SK-N-SH (cell line): ENCODE data around the gene C19orf18. TPM values are rescaled to one million over a fixed set of nuclear protein-coding genes. Genes with fewer than 3 reads are reported as not detected.
A peak's percentile ranks its signal among the peaks of the same experiment; 100 is the strongest.

ENCODE experiments used
- CTCF ChIA-PET: fragments of 300-600, 350-600 bp; formaldehyde crosslinking; extraction: SDS; loops from one replicate; lab custom pipeline; 2021; lab: Yijun Ruan, JAX
- POLR2A ChIA-PET: fragments of 350-600 bp; sonication (Branson Sonifier 250); formaldehyde crosslinking; extraction: SDS; loops from one replicate; lab custom pipeline; 2020; ENCODE audit warnings: antibody characterized with exemption, inconsistent platforms; lab: Yijun Ruan, JAX
- DNase-seq: peaks from one replicate; pipeline ENCODE4 v3.0.0; 2012
- H2AFZ ChIP-seq: fragments of 200-600 bp; sonication (generic); 2 replicates; pipeline ENCODE4 v1.8.1; 2016; ENCODE audit warnings: antibody characterized with exemption, mild to moderate bottlenecking, low read depth
- H3F3A ChIP-seq: fragments of 200-600 bp; sonication (generic); replicated peaks from 2 replicates; pipeline ENCODE3; 2016; ENCODE audit warnings: antibody characterized with exemption, mild to moderate bottlenecking; ENCODE audit not compliant: insufficient read depth
- H3K27ac ChIP-seq, 2 experiments: fragments of 200-500 bp in 1 of 2; fragments of 200-600 bp in 1 of 2; sonication (Bioruptor generic) in 1 of 2; sonication (generic), shearing (Covaris generic) in 1 of 2; 2 replicates each; pipeline versions ENCODE4 v1.5.1 to v1.6.1; 2014 to 2016; ENCODE audit warnings: low read depth in 2 of 2, inconsistent platforms in 1 of 2, low read length in 1 of 2, mild to moderate bottlenecking in 1 of 2, mixed read lengths in 1 of 2
- H3K27me3 ChIP-seq: fragments of 200-600 bp; sonication (generic), shearing (Covaris generic); 2 replicates; pipeline ENCODE4 v1.6.1; 2016; ENCODE audit warnings: mixed run types; ENCODE audit not compliant: insufficient read depth
- H3K36me3 ChIP-seq, 2 experiments: fragments of 200-500 bp in 1 of 2; fragments of 200-600 bp in 1 of 2; sonication (Bioruptor generic) in 1 of 2; sonication (generic) in 1 of 2; replicated peaks in 1 of 2; 2 replicates each; pipeline versions ENCODE3 to v1.5.1; 2014 to 2016; ENCODE audit warnings: low read length in 1 of 2, mild to moderate bottlenecking in 1 of 2; ENCODE audit not compliant: insufficient read depth in 2 of 2, control insufficient read depth in 1 of 2
- H3K4me1 ChIP-seq, 2 experiments: fragments of 200-500 bp in 1 of 2; fragments of 200-600 bp in 1 of 2; sonication (Bioruptor generic) in 1 of 2; sonication (generic), shearing (Covaris generic) in 1 of 2; 2 replicates each; pipeline versions ENCODE4 v1.5.1 to v1.6.1; 2014 to 2016; ENCODE audit warnings: low read depth in 1 of 2, low read length in 1 of 2, mixed run types in 1 of 2; ENCODE audit not compliant: insufficient read depth in 2 of 2, control insufficient read depth in 1 of 2
- H3K4me2 ChIP-seq: fragments of 200-600 bp; sonication (generic), shearing (Covaris generic); 2 replicates; pipeline ENCODE4 v1.6.1; 2017; ENCODE audit warnings: mixed run types
- H3K4me3 ChIP-seq, 2 experiments: fragments of 200-500 bp in 1 of 2; fragments of 200-600 bp in 1 of 2; sonication (Bioruptor generic) in 1 of 2; sonication (generic), shearing (Covaris generic) in 1 of 2; 2 replicates each; pipeline versions ENCODE4 v1.5.1 to v1.8.1; 2014 to 2016; ENCODE audit warnings: low read depth in 2 of 2, inconsistent platforms in 1 of 2, low read length in 1 of 2, mild to moderate bottlenecking in 1 of 2, mixed read lengths in 1 of 2, moderate library complexity in 1 of 2
- H3K79me2 ChIP-seq: fragments of 200-600 bp; sonication (generic); 2 replicates; pipeline ENCODE4 v1.8.1; 2017; ENCODE audit warnings: mild to moderate bottlenecking; ENCODE audit not compliant: insufficient read depth
- H3K9ac ChIP-seq: fragments of 200-600 bp; sonication (generic); 2 replicates; pipeline ENCODE4 v1.6.1; 2017; ENCODE audit warnings: mixed run types
- H3K9me2 ChIP-seq: fragments of 200-600 bp; sonication (generic); 2 replicates; pipeline ENCODE4 v1.6.1; 2017; ENCODE audit warnings: mixed run types
- H3K9me3 ChIP-seq: fragments of 200-600 bp; sonication (generic); 2 replicates; pipeline ENCODE4 v1.6.1; 2017; ENCODE audit warnings: mixed run types, mild to moderate bottlenecking, moderate library complexity
- H4K20me1 ChIP-seq: fragments of 200-600 bp; sonication (generic); 2 replicates; pipeline ENCODE4 v1.6.1; 2017; ENCODE audit warnings: mild to moderate bottlenecking, mixed run types; ENCODE audit not compliant: insufficient read depth
- ELF1 ChIP-seq: IDR thresholded peaks from 2 replicates; pipeline ENCODE4 v1.4.0; 2012
- EP300 ChIP-seq, 2 experiments: IDR thresholded peaks; 2 replicates each; pipeline versions ENCODE4 v1.4.0 to v1.6.1; 2012; ENCODE audit warnings: borderline replicate concordance in 1 of 2, low read depth in 1 of 2, low read length in 1 of 2
- FOXM1 ChIP-seq: IDR thresholded peaks from 2 replicates; pipeline ENCODE4 v1.4.0; 2012; ENCODE audit warnings: low read depth, mild to moderate bottlenecking
- GABPA ChIP-seq: IDR thresholded peaks from 2 replicates; pipeline ENCODE4 v1.4.0; 2012; ENCODE audit warnings: low read depth, mild to moderate bottlenecking
- JUND ChIP-seq: IDR thresholded peaks from 2 replicates; pipeline ENCODE4 v1.4.0; 2012
- MXI1 ChIP-seq: IDR thresholded peaks from 2 replicates; pipeline ENCODE4 v1.6.1; 2012; ENCODE audit warnings: mild to moderate bottlenecking, low read depth, low read length, improper control_type of control experiment
- NRF1 ChIP-seq: IDR thresholded peaks from 2 replicates; pipeline ENCODE4 v1.6.1; 2012; ENCODE audit warnings: low read depth, mild to moderate bottlenecking, low read length
- POLR2AphosphoS5 ChIP-seq: IDR thresholded peaks from 2 replicates; pipeline ENCODE4 v1.6.1; 2012; ENCODE audit warnings: low read depth, low read length
- RAD21 ChIP-seq: IDR thresholded peaks from 2 replicates; pipeline ENCODE4 v1.6.1; 2012; ENCODE audit warnings: mild to moderate bottlenecking, low read length
- RFX5 ChIP-seq: IDR thresholded peaks from 2 replicates; pipeline ENCODE4 v1.6.1; 2012; ENCODE audit warnings: mild to moderate bottlenecking, improper control_type of control experiment, low read length
- SMC3 ChIP-seq: IDR thresholded peaks from 2 replicates; pipeline ENCODE4 v1.6.1; 2012; ENCODE audit warnings: low read depth, low read length, improper control_type of control experiment
- USF1 ChIP-seq: IDR thresholded peaks from 2 replicates; pipeline ENCODE4 v1.4.0; 2012; ENCODE audit warnings: low read depth, borderline replicate concordance
- USF2 ChIP-seq: fragments of 150-350 bp; IDR thresholded peaks from 2 replicates; pipeline ENCODE4 v1.6.1; 2017; ENCODE audit warnings: antibody characterized with exemption, low read length, low read depth, borderline replicate concordance
- YY1 ChIP-seq: IDR thresholded peaks from 2 replicates; pipeline ENCODE4 v1.4.0; 2012; ENCODE audit warnings: low read depth, mild to moderate bottlenecking
- WGBS: methylation state at CpG from one replicate; pipeline ENCODE4 v1.1.6; 2017; ENCODE audit warnings: low lambda C conversion rate; 5-methylcytosine and 5-hydroxymethylcytosine counted together
- polyA plus RNA-seq, 3 experiments: library from polyadenylated mRNA; depleted of rRNA; stranded (reverse); fragments of >200 nt; gene quantifications; 2 replicates each; pipeline ENCODE4 v1.2.3, GENCODE V29; 2012
- TF ChIP-seq, protein P1 (sequence below): fragments of 150-350 bp; IDR thresholded peaks from 2 replicates; pipeline ENCODE4 v1.6.1; 2016; ENCODE audit warnings: mild to moderate bottlenecking, low read depth, low read length
- TF ChIP-seq, protein P2 (sequence below): fragments of 200-600 bp; sonication (generic); IDR thresholded peaks from 2 replicates; pipeline ENCODE4 v1.6.1; 2017; ENCODE audit warnings: antibody characterized with exemption, mild to moderate bottlenecking, moderate library complexity
- TF ChIP-seq, protein P3 (sequence below): IDR thresholded peaks from 2 replicates; pipeline ENCODE4; 2012
- TF ChIP-seq, protein P4 (sequence below): IDR thresholded peaks from 2 replicates; pipeline ENCODE4 v1.6.1; 2012; ENCODE audit warnings: mild to moderate bottlenecking, low read depth, low read length, moderate library complexity

The C19orf18 gene
- polyA plus RNA-seq, 1 of the 3 experiments (the other 2 are of a cell fraction) = not detected

GRCh38 chr19:57978586-57979289 lies 4.4 kb upstream of the C19orf18 start:
- H3K9me3 ChIP-seq = peaks cover 64% of the 10 kb centered on the region
- no peak for DNase-seq
- no peak overlapping the region for H3K4me2 ChIP-seq
- no peaks in the 10 kb centered on the region for H3K27me3 ChIP-seq
- H3K27ac ChIP-seq = no peak overlapping the region
- H3K36me3 ChIP-seq = peaks cover 33 to 39% of the 10 kb centered on the region in 2 experiments
- TF ChIP-seq RFX5 (no peak), ELF1 (no peak)
- TF ChIP-seq, protein P1, sequence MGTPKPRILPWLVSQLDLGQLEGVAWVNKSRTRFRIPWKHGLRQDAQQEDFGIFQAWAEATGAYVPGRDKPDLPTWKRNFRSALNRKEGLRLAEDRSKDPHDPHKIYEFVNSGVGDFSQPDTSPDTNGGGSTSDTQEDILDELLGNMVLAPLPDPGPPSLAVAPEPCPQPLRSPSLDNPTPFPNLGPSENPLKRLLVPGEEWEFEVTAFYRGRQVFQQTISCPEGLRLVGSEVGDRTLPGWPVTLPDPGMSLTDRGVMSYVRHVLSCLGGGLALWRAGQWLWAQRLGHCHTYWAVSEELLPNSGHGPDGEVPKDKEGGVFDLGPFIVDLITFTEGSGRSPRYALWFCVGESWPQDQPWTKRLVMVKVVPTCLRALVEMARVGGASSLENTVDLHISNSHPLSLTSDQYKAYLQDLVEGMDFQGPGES = no peak
- H3K4me1 ChIP-seq = no peaks in the 10 kb centered on the region
- H2AFZ ChIP-seq = no peak overlapping the region
- 81% methylated on average over 3 of the region's 3 CpGs for WGBS
- peak overlapping the region in 1 of 2 experiments; percentile 12; a peak in 1 of 4 replicates for H3K4me3 ChIP-seq
- POLR2A ChIA-PET = no interaction called here
- H3F3A ChIP-seq = peaks cover 4% of the 10 kb centered on the region
- CTCF ChIA-PET = interaction anchor here (1.3 kb wide), 1 partner anchor 10 kb away, joined by 3 read pairs; no protein-coding TSS in a partner anchor
- H3K9me2 ChIP-seq = no peaks in the 10 kb centered on the region
- H3K79me2 ChIP-seq = no peaks in the 10 kb centered on the region
- no peaks in the 10 kb centered on the region for H4K20me1 ChIP-seq
- H3K9ac ChIP-seq = no peak overlapping the region

GRCh38 chr19:57964761-57965160 lies 9.6 kb downstream of the C19orf18 start:
- no peak for DNase-seq
- H2AFZ ChIP-seq = no peak overlapping the region
- ChIA-PET POLR2A (no interaction called here), CTCF (no interaction called here)
- H3K4me3 ChIP-seq = no peak overlapping the region
- H3K36me3 ChIP-seq = no peaks in the 10 kb centered on the region
- H3K4me2 ChIP-seq = no peak overlapping the region
- H3K27me3 ChIP-seq = no peaks in the 10 kb centered on the region
- H3K9me2 ChIP-seq = no peaks in the 10 kb centered on the region
- H3K79me2 ChIP-seq = no peaks in the 10 kb centered on the region
- WGBS = 57% methylated on average over 8 of the region's 8 CpGs
- H3K9ac ChIP-seq = no peak overlapping the region
- no peaks in the 10 kb centered on the region for H3F3A ChIP-seq
- no peaks in the 10 kb centered on the region for H4K20me1 ChIP-seq
- H3K4me1 ChIP-seq = no peaks in the 10 kb centered on the region
- H3K9me3 ChIP-seq = no peaks in the 10 kb centered on the region; the same call in 1 of the 2 replicates
- H3K27ac ChIP-seq = no peak overlapping the region
- TF ChIP-seq, protein P2, sequence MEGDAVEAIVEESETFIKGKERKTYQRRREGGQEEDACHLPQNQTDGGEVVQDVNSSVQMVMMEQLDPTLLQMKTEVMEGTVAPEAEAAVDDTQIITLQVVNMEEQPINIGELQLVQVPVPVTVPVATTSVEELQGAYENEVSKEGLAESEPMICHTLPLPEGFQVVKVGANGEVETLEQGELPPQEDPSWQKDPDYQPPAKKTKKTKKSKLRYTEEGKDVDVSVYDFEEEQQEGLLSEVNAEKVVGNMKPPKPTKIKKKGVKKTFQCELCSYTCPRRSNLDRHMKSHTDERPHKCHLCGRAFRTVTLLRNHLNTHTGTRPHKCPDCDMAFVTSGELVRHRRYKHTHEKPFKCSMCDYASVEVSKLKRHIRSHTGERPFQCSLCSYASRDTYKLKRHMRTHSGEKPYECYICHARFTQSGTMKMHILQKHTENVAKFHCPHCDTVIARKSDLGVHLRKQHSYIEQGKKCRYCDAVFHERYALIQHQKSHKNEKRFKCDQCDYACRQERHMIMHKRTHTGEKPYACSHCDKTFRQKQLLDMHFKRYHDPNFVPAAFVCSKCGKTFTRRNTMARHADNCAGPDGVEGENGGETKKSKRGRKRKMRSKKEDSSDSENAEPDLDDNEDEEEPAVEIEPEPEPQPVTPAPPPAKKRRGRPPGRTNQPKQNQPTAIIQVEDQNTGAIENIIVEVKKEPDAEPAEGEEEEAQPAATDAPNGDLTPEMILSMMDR = no peak
- TF ChIP-seq SMC3 = no peak
- no peak for TF ChIP-seq JUND
- TF ChIP-seq FOXM1 = no peak
- TF ChIP-seq YY1 = no peak
- TF ChIP-seq, protein P3, sequence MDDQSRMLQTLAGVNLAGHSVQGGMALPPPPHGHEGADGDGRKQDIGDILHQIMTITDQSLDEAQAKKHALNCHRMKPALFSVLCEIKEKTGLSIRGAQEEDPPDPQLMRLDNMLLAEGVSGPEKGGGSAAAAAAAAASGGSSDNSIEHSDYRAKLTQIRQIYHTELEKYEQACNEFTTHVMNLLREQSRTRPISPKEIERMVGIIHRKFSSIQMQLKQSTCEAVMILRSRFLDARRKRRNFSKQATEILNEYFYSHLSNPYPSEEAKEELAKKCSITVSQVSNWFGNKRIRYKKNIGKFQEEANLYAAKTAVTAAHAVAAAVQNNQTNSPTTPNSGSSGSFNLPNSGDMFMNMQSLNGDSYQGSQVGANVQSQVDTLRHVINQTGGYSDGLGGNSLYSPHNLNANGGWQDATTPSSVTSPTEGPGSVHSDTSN = no peak
- TF ChIP-seq MXI1 = no peak
- no peak for TF ChIP-seq POLR2AphosphoS5
- no peak for TF ChIP-seq EP300 (IDR thresholded peaks at IDR 0.05; ENCODE audit: borderline replicate concordance in 1 of 2, low read depth in 1 of 2, low read length in 1 of 2)
- TF ChIP-seq, protein P4, sequence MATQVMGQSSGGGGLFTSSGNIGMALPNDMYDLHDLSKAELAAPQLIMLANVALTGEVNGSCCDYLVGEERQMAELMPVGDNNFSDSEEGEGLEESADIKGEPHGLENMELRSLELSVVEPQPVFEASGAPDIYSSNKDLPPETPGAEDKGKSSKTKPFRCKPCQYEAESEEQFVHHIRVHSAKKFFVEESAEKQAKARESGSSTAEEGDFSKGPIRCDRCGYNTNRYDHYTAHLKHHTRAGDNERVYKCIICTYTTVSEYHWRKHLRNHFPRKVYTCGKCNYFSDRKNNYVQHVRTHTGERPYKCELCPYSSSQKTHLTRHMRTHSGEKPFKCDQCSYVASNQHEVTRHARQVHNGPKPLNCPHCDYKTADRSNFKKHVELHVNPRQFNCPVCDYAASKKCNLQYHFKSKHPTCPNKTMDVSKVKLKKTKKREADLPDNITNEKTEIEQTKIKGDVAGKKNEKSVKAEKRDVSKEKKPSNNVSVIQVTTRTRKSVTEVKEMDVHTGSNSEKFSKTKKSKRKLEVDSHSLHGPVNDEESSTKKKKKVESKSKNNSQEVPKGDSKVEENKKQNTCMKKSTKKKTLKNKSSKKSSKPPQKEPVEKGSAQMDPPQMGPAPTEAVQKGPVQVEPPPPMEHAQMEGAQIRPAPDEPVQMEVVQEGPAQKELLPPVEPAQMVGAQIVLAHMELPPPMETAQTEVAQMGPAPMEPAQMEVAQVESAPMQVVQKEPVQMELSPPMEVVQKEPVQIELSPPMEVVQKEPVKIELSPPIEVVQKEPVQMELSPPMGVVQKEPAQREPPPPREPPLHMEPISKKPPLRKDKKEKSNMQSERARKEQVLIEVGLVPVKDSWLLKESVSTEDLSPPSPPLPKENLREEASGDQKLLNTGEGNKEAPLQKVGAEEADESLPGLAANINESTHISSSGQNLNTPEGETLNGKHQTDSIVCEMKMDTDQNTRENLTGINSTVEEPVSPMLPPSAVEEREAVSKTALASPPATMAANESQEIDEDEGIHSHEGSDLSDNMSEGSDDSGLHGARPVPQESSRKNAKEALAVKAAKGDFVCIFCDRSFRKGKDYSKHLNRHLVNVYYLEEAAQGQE = no peak
- no peak for TF ChIP-seq ELF1
- no peak for TF ChIP-seq USF2
- TF ChIP-seq NRF1 = no peak
- no peak for TF ChIP-seq RAD21
- TF ChIP-seq GABPA = no peak
- TF ChIP-seq USF1 = no peak
